NAMALWA (cell line): ENCODE data around the gene SLC7A4.
"Not testable (repeated sequence)": the region's sequence is repeated elsewhere in the genome, so short reads cannot be mapped to it uniquely, and the experiment has no call there.

Experiments
- DNase-seq: peaks from one replicate; pipeline ENCODE4 v3.0.0-alpha.2; 2015; ENCODE audit warnings: low spot score

Gene SLC7A4

DNA sequence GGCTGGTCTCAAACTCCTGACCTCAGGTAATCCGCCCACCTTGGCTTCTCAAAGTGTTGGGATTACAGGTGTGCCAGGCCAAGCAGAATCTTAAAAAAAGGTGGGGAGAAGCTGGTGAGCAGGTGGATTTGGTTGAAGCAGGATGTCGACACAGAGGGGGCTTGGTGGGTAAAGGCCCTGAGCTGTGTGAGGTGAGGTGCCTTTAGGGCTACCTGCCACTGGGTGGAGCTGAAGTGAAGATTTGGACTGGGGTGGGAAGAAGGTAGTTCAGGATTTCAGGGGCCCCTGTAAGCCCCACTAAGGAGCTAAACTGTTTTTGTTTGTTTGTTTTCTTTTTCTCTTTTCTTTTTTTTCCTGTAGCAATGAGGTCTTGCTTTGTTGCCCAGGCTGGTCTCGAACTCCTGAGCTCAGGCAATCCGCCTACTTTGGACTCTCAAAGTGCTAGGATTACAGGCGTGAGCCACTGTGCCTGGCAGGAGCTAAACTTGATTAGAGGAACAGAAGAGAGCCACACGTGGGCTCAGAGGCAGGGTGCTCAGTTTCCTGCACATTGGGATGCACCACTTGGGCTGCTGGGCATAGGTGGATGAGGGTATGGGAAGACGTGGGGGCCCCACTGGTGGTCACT, 11.4 kb downstream of the SLC7A4 start:
- peak; percentile 66 for DNase-seq

DNA sequence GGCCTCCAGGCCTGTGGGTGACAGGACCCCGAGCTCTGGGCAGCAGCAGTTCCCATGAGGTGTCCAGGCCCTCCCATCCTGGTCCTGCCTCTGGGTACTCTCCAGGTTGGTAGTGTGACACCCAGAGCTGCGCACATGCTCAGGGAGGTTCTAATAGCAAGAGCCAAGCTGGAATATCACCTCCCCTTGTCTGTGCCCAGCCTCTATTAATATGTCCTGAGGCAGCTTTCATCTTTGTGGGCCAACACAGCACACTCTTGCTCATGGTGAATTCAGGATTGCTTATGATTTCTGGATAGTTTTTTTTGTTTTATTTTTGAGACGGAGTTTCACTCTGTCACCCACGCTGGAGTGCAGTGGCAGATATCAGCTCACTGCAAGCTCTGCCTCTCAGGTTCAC, 14.0 kb downstream of the SLC7A4 start:
- no peak for DNase-seq

DNA sequence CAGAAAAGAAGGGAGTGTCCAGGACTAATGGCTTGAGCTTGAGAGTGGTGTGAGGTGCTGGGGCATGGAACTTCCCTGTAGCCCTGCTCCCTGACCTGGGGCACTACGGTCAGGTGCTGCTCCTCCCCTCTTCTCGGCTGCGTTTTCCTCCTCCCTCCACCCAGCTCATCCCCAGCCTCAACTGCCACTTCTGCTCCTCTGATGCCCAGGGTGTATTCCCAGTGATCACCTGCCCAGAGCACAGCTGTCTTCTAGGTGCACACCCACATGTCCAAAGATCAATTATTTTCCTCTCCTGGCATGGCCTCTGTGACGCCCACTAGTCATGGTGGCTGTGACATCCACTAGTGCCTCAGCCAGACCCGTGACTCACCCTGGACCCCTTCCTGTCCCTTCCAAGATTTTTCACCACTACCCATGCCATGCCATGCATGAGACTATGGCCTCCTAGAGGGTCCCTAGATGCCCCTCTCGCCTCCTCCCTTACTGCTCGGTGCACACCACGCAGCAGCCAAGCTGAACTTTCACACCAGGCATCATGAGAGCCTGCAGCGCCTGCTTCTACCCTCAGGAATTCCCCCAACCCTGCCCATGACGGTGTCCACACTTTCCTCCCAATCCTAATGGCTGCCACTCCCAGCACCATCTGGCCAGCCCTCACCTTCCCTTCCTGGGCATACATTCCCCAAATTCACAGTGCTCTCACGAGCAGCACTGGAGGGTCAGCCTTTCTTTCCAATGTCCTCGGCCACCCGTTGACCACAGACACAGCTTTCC, 15.5 kb downstream of the SLC7A4 start:
- no peak for DNase-seq

DNA sequence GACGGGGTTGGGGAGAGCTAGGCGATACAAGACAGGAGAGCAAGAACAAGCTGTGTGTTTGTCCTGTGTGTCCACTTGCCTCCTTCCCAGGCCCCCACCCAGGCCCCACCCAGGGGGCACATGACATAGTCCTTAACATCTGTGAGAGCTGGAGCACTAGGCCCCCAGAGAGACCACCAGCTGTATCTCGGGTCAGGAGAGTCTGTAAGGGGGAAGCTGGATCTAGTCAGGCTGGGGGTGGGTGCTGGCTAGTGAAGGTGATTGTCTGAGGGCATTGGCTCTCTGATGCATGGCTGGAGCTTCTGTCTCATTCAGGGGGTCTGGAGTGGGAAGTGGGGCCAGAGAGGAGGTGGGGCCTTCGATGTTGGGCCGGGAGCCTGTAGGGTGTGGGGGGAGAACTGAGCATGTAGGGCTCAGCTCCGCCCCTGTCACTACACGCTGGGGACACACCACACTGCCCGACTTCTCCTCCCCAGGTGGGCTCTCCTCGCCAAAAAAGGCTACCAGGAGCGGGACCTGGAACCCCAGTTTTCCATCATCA, 16.8 kb downstream of the SLC7A4 start:
- DNase-seq: no peak

DNA sequence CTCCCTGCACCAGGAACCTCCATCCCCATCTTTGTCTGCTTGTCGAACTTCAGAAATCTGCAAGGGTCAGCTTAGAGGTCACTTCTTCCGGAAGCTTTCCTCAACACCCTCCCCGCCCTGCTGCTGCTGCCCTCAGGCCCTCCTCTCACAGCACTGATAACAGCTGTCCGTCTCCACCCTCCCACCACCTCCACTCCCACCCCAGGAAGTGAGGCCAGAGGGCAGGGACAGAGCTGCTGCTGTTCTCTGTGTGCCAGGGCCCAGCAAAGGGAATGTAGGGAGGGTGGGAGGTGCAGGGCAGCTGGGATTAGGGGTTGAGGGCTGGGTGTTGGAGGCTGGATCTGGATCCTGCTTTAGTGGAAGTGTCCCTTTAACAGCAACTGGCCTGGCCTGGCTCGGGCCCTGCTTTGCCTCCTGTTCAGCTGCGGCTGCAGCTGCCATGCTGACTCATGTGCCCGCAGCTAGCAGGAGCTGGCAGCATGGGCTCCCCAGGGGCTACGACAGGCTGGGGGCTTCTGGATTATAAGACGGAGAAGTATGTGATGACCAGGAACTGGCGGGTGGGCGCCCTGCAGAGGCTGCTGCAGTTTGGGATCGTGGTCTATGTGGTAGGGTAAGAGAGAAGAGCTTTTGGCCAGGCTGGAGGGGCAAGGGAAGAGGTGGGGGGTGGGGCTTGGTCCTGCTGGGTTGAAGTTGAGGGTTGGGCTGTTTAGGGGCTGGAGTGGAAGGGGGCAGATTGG, 17.5 kb downstream of the SLC7A4 start, which contains the start of gene P2RX6:
TSS of gene P2RX6 (plus strand) at position 440 of the 740 bp plus-strand sequence. CDS start at position 450, 10 bp downstream.
- no peak for DNase-seq

DNA sequence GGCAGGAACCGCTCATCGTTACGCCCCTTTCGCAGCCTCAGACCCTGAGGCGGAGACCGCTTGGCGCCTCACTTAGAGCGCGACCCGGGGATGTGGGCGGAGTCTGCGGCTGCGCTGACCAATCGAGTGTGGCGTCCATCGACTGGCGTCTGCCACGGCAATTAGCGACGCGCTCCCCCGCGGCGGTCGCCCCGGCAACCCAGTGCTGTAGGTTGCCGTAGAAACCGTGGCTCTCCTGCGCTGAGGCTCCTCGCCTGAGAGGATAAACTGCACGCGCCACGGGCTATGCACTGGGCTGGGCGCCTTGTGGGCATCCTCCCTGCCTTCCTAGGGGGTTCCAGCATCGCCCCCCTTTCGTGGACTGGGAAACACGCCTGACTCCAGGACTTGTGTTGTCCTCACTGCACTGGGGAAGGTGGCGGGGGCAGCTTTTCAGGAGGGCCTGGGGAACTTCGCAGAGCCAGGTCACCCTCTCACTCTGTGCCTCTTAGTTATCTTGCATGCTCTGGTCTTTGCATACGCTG, 18.1 kb downstream of the SLC7A4 start:
- peak; percentile 90 for DNase-seq

DNA sequence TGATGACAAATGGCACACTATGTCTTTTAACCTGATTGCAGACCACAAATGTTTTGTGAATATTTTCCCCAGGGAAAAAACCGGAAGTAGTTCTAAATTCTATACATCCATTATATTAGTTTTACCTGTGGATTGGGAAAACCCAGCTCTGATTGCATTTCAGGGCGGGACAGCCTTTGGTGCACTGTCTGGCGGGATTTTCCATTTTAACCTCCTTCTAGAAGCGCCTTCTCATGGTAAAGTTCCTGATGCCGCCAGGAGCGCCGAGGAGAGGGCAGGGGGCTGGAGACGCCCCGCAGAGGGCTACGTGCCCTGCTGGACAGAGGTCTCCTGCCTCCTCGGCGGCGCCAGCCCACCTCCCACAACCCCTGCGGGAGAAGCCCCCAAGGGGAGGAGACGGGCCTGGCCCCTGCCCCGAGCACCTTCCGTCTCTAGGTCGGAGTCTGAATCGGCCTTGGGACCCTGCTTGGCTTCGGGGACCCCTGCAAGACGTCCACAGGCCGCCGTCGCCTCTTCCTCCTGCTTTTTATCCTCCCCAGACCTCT, 18.6 kb downstream of the SLC7A4 start:
- no peak for DNase-seq

DNA sequence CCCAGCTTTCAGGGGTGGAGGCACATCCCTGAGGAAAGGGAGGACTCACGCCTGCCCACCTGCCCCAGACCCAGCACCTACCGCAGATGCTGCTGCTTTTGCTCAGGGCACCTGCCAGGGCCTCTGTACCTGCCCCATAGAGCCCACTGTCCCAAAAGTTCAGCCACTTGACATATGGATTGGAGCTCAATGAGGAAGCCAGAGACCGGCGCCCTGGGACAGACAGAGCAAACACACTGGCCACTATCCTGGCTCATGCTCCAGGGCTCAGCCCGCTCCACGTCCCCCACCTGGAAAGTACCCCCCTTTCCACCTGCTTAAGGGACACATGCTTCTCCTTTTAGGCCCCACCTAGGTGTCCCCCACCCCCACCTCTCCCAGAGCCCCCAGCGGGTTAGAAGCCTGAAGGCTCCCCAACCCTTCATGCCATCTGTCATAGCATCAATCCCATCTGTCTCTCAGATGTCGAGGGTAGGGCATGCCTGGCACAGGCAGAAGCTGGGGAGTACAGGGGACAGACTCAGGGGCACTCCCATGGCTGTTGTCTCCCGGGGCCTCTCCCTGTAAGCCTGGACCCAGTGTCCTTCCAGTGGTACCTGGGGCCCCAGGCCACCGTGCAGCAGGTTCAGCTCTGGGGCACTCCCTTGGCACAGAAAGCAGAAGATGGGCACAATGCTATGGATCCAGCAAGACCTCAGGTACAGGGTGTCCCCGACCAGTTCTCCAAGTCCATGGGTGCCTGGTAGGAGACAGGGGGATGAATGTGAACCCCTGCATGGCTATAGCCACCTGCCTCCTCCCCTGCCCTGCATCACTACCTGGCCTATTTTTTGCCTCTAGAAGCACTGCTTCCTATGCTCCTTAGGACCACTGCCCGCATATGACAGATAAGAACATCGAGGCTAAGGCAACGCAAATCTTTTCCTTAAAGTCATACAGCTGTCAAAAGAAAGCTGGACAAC, 19.6 kb downstream of the SLC7A4 start:
- no peak for DNase-seq

DNA sequence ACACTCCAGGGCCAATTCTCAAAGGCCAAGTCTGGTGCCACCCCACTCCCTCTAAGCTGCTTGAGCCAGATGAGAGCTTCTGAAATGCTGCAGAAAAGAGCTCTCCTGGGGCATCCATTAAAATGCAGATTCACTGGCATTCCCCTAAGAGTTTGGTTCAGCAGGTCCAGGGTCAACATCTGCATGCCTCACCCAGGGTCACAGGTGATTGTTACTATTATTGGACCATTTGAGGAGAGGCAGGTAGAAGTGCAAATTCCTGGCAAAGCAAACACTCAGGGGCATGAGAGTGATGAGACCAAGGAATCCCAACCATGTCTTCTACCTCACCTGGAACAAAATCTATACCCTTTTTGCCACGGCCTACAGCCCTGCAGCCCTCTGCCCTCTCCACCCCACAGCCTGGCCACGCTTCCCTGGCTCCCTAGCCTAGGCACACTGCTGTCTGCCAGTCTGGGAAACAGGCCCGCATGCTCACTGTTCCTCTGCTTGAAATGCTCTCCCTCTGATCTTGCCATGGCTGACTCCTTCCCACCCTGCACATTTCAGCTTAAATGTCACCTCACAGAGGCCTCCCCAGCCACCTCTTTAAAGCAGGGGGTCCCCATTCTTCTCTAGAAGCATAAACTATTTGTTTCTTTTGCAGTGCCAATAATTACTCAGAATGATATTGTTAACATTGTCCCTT, 21.8 kb downstream of the SLC7A4 start:
- no peak for DNase-seq

DNA sequence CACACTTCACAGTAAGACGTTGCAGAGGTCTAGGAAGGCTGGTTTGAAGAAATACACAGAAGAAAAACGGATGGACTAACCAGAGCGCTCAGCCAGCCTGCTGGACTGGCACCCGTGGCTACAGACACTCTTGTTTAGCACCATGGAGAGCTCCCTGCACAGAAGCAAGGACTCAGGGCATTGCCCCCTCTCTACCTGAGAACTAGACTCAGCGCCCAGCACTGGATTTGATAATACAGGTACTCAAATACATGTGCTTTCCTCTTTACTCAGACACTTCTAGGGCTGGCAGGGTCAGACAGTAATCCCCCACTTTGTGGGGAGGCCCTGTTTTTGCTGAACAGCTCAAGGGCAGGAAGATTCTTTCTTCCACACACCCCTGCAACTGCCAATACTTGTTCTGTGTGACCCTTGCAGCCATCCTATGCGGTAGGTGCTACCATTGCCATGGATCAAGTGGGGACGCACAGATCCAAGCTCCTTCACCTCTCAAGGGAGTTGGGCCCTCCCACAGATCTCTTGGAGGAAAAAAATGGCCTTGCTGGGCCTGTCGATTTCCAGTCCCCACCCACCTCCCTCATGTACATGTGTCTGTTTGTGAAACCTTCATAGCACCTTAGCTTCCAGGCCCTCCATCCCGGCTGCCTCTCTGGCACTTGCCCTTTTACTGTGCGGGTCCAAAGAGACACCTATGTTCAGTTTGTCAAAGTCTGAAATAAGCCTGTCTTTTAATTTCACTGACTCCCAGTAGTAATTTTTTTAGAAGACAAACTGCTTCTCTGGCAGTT, 22.5 kb downstream of the SLC7A4 start:
- peak; percentile 63 for DNase-seq

DNA sequence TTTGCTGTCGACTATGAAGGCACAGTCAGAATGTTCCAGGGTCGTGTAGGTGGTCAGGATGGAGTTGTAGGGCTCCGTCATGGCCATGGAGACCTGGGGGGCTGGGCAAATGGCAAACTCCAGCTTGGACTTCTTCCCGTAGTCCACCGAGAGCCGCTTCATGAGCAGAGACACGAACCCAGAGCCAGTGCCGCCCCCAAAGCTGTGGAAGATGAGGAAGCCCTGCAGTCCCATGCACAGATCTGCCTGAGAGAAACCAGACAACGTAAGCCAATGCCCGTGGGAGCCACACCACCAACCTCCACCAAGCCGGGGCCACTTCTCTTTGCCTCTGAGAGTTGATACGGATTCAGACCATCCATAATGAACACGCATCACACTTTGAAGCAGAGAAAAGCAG, 23.2 kb downstream of the SLC7A4 start:
- DNase-seq: not testable (repeated sequence)

DNA sequence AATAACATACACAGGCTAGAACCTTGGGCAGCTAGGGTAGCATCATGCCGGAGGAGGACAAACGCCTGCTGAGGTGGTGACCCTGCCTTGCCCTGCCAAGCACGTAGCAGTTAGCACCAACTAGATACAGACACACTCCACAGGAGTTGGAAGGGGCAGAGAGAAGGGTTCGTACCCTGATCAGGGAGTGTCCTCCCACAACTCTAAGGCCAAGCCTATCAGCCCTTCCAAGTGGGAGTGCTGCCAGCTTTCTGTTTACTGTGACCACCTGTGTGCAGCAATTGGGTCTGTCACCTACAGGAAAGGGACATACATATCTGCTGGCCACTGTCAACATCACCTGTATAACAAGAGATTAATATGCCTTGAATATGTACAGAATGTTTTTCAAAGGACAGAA, 28.6 kb downstream of the SLC7A4 start:
- DNase-seq: no peak

DNA sequence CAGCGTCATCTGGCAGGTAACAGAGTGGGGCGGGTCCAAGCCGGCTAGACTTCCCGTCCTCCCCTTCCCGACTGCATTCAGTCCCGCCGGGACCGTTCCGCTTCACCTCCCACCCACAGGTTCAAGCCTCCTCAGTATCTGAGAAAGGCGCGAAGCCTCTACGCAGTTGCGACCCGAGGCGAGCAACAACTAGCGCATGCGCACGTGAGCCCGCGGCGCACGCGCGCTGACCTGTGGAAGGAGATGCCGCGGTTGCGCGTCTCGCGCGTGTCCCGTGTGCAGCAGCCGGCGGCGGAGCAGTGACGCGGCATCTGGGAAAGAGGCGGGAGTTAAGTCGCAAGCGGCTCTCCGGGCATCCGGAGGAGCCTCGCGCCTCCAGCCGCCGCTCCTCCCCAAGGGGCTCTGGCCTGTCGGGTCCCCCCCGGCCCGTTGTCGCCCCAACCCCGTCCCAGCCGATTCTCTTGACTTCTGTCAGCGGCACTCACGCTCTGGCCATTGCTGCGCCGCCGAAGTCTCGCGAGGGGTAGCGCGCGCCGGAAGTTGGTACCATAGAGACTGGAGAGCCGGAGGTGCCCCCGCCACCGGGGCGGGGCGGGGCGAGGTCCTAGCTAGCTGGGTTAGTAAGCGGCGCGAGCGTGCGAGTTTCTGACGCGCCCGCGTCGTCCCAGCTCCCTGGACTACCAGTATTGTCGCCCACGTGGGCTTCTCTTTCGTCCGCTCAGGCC, 30.6 kb downstream of the SLC7A4 start, which contains the start of gene THAP7:
TSS of gene THAP7 (minus strand) at position 518 of the 725 bp plus-strand sequence. CDS start at position 311, 207 bp downstream.
- peak; percentile 97 for DNase-seq

DNA sequence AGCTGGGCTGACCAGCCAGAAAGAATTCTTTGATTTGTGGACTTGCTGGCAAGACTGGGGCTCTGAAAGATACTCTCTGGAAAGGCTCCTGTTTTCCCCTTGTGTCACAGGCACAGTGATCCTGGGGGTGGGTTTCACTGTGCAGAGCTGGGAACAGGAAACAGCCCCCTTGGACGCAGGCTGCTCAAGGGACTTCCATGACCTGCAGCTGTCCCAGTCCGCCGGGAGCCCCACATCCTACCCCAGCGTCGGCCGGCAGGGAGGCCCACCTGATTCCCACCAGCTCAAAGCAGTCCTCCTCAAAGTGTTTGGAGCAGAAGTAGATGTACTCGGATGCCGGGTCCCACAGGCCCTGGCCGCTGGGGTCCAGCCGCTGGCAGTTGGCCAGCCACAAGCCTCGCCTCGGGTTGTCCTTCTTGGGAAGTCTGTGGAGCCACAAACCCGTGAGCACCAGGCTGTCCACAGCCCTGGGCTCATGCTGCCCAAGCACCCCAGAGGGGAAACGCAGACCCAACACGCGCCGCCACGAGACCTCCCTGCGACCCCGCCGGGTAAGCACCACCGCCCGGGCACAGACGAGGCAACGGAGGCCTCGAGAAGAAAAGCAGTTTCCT, 31.3 kb downstream of the SLC7A4 start:
- DNase-seq: no peak

DNA sequence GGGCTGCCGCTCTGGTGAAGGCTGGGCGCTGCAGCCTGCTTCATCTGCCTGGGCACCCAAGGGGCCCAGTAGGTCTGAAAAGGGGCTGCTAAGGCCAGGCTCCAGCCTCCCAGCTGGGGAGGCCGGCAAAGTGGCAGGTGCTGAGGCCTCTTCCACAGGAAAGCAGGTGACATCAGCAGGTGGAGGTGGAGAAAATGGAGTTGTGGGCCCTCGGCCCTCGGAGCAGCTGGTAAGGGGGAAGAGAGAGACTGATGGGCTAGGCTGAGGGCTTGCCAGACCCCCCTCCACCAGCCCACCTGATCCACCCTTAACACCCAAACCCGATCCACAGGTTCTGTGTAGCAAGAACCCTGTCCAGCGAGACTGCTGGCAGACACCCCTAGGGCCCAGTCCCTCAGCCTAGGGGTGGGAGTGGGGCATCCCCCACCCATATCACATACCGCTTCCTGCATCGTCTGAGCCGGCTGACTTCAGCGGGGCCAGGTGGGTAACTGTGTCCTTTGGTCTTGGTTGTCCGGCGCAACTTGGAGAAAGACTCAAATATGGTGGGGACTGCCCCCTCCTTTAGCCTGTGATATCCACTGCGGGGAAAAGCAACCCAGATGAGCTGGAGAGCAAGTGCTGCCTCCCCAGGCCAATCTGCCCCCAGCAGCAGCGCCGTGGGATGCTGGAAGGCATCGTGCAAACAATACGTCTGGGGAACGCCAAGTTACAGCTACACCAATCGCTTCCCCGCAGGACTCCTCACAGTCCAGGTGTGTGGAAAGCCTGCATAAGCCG, 32.0 kb downstream of the SLC7A4 start:
- DNase-seq: no peak

DNA sequence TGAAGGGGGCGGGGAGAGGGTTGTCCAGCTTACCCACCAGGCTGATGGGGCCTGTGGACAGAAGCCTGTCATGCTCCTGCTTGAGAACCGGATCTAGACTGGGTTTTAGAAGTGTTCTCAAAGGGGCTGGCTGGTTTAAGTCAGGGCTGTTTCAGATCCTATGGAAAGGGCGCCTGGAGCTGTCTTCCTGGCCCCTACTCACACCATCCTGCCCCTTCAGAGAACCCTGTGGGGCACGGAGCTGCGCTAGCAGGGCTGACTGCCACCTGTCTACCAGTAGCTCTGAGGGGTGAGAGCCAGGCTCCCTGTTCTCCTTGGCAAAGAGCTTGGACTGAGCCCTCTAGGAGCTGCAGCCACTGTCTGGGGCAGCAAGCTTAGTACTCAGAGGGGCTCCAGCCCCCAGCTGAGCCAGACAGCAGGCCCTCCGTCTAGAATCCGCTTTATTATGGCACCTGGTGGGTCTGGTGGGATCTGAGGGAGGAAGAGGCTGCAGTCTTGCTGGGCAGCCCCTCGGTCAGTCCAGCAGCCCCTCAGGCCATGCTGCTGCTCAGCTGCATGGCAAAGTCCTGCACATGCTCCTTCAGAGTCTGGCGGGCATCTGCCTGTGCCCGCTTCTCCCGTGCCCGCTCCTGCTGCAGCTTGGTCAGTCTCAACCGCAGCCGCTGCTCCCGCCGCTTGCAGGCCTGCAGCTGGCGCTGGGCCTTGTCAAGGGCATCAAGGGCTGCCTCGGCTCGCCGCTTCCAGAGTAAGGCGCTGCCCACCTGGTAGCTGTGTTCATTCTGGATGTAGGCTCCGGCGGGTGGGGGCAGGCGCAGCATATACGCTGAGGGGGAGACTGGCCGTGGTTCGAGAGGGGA, 32.8 kb downstream of the SLC7A4 start:
- no peak for DNase-seq
